Activated CD8-positive, alpha-beta memory T cell treated with anti-CD3 and anti-CD28 coated beads, Interleukin-2, amount 10 ng/mL, durations not matched to agents 7 days and 5 days (primary cell): ENCODE measurements around the gene RAX2. TPM values are rescaled to one million over a fixed set of nuclear protein-coding genes. Genes with fewer than 3 reads are reported as not detected.

ENCODE experiments used
- ATAC-seq: fragments of 150-1000 bp; cut with Tn5 transposase; one replicate; pipeline ENCODE4 v1.10.0; 2021; ENCODE audit warnings: moderate library complexity
- CTCF ChIA-PET: fragments of 350-600 bp; sonication (Branson Sonifier 250); formaldehyde crosslinking; loops from one replicate; lab custom pipeline; 2021; ENCODE audit warnings: antibody characterized with exemption; lab: Charles Lee
- DNase-seq: peaks from one replicate; pipeline ENCODE4 v3.0.0-alpha.2; 2020
- H3K27ac Mint-ChIP-seq: one replicate; pipeline ENCODE4 v1.8.0; 2021; ENCODE audit warnings: mild to moderate bottlenecking, mixed read lengths
- H3K27me3 Mint-ChIP-seq: one replicate; pipeline ENCODE4 v1.8.0; 2021; ENCODE audit warnings: mixed read lengths
- H3K36me3 Mint-ChIP-seq: one replicate; pipeline ENCODE4 v1.8.0; 2021; ENCODE audit warnings: mild to moderate bottlenecking, mixed read lengths
- H3K4me1 Mint-ChIP-seq: one replicate; pipeline ENCODE4 v1.8.0; 2021; ENCODE audit warnings: mixed read lengths
- H3K4me3 Mint-ChIP-seq: one replicate; pipeline ENCODE4 v1.8.0; 2021; ENCODE audit warnings: mild to moderate bottlenecking, moderate library complexity, mixed read lengths
- H3K9me3 Mint-ChIP-seq: one replicate; pipeline ENCODE4 v1.8.0; 2022; ENCODE audit warnings: low read depth, mixed read lengths
- total RNA-seq, 2 experiments: library from RNA; stranded (reverse); gene quantifications; one replicate each; pipeline ENCODE4 v1.2.3, GENCODE V29; 2021

Gene RAX2
- total RNA-seq, 2 experiments from 2014 or later: not detected

- Mint-ChIP-seq H3K4me3 (no peak overlapping the region), H3K27ac (no peak overlapping the region), H3K27me3 (no peaks in the 10 kb centered on the region), H3K9me3 (peaks cover 14% of the 10 kb centered on the region), H3K36me3 (peaks cover 24% of the 10 kb centered on the region), H3K4me1 (peaks cover 18% of the 10 kb centered on the region)
- DNase-seq: no peak
- CTCF ChIA-PET: interaction anchor here (0.9 to 1.5 kb wide), 4 partner anchors 9 to 40 kb away, joined by 3 to 6 read pairs (median 4); partner anchors contain the start of genes MRPL54 and RAX2
- no peak for ATAC-seq
Observed at GRCh38 chr19:3781603-3782002, 9.6 kb upstream of the RAX2 start.

- ATAC-seq (no peak), DNase-seq (no peak)
- no peaks in the 10 kb centered on the region for H3K27me3 Mint-ChIP-seq
- no peak overlapping the region for H3K27ac Mint-ChIP-seq
- H3K4me3 Mint-ChIP-seq: no peak overlapping the region
- CTCF ChIA-PET: interaction anchor here (1.0 to 2.6 kb wide), 8 partner anchors 9 to 68 kb away, joined by 3 to 7 read pairs (median 4); partner anchors contain the start of genes MRPL54 and RAX2
- H3K36me3 Mint-ChIP-seq: peaks cover 24% of the 10 kb centered on the region
- H3K9me3 Mint-ChIP-seq: peaks cover 14% of the 10 kb centered on the region
- H3K4me1 Mint-ChIP-seq: peaks cover 17% of the 10 kb centered on the region
Observed at GRCh38 chr19:3780786-3781304, 8.8 kb upstream of the RAX2 start.

DNA sequence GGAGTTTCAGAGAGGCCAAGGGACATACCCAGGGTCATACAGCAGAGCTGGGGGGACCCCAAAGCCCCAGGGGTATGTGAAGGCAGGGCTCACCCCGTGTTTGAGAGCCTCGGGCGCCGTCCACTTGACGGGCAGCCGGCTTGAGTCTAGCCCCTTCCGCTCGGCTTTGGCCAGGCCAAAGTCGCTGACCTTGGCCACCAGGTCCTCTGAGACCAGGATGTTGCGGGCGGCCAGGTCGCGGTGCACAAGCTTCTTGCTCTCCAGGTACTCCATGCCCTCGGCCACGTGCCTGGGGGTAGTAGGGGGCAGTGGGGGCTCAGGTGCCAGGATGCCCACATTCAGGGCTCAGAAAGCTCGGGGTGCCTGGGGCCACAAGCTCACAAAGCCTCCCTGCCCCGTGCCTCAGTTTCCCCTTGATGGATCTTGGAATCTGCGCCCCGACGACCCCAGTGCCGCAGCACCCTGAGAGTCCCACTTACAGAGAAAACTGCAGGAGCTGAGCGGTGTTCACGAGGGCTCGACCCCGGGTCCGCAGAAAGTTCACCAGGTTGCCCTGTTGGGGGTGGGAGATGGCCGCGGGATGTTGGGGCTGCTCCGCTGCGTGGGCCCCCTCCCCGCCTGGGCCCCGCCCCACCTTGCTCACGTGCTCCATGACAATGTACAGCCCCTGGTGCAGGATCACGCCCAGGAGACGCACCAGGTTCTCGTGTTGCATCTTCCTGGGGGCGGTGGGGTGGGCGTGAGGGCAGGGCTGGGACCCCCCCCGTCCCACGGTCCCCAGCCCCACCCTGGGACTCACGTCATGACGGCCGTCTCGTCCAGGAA, 7.1 kb upstream of the RAX2 start:
- CTCF ChIA-PET: interaction anchor here (0.8 to 2.6 kb wide), 3 partner anchors 16 to 70 kb away, joined by 3 to 7 read pairs (median 3); partner anchors contain the start of gene MRPL54
- H3K36me3 Mint-ChIP-seq: peaks cover 22% of the 10 kb centered on the region

GRCh38 chr19:3778104-3778867, 6.3 kb upstream of the RAX2 start:
- no peak for DNase-seq
- CTCF ChIA-PET: interaction anchor here (0.8 to 2.6 kb wide), 3 partner anchors 15 to 71 kb away, joined by 3 to 7 read pairs (median 3); partner anchors contain the start of gene MRPL54
- peaks cover 19% of the 10 kb centered on the region for H3K36me3 Mint-ChIP-seq
- peaks cover 14% of the 10 kb centered on the region for H3K9me3 Mint-ChIP-seq
- no peaks in the 10 kb centered on the region for H3K27me3 Mint-ChIP-seq
- H3K27ac Mint-ChIP-seq: no peak overlapping the region
- peaks cover 6% of the 10 kb centered on the region for H3K4me1 Mint-ChIP-seq
- H3K4me3 Mint-ChIP-seq: no peak overlapping the region
- no peak for ATAC-seq

More for the DNA sequence above, 7.1 kb upstream of the RAX2 start:
- no peak overlapping the region for H3K4me3 Mint-ChIP-seq
- no peak for DNase-seq
- H3K9me3 Mint-ChIP-seq: peaks cover 14% of the 10 kb centered on the region
- ATAC-seq: no peak
- H3K27ac Mint-ChIP-seq: no peak overlapping the region
- H3K27me3 Mint-ChIP-seq: no peaks in the 10 kb centered on the region
- H3K4me1 Mint-ChIP-seq: peaks cover 6% of the 10 kb centered on the region

DNA sequence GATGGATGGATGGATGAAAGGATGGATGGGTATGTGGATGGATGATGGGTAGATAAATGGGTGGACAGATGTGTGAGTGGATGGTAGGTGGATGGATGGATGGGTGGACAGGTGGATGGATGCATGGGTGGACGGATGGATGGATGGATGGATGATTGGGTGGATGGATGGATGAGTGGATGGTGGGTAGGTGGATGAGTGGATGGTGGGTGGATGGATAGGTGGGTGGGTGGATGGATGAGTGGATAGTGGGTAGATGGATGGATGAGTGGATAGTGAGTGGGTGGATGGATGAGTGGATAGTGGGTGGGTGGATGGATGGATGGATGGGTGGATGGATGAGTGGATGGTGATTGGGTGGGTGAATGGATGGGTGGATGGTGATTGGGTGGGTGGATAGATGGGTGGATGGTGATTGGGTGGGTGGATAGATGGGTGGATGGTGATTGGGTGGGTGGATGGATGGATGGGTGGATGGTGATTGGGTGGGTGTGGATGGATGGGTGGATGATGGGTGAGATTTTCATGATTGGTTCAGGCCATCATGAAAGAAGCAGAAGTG, 4.5 kb upstream of the RAX2 start:
- peaks cover 7% of the 10 kb centered on the region for H3K9me3 Mint-ChIP-seq
- H3K27ac Mint-ChIP-seq: no peak overlapping the region
- no peak for ATAC-seq
- no peak overlapping the region for H3K4me3 Mint-ChIP-seq
- H3K36me3 Mint-ChIP-seq: peaks cover 8% of the 10 kb centered on the region
- H3K27me3 Mint-ChIP-seq: no peaks in the 10 kb centered on the region
- no peak for DNase-seq
- CTCF ChIA-PET: no interaction called here
- H3K4me1 Mint-ChIP-seq: peaks cover 11% of the 10 kb centered on the region

- CTCF ChIA-PET: no interaction called here
- no peak for ATAC-seq
- Mint-ChIP-seq H3K27ac (no peak overlapping the region), H3K36me3 (peaks cover under 1% of the 10 kb centered on the region), H3K4me1 (peaks cover 6% of the 10 kb centered on the region), H3K27me3 (no peaks in the 10 kb centered on the region), H3K9me3 (peaks cover under 1% of the 10 kb centered on the region), H3K4me3 (no peak overlapping the region)
- no peak for DNase-seq
Observed at GRCh38 chr19:3775831-3776230, 3.8 kb upstream of the RAX2 start.

GRCh38 chr19:3775374-3775711, 3.3 kb upstream of the RAX2 start:
- Mint-ChIP-seq H3K27me3 (no peaks in the 10 kb centered on the region), H3K4me3 (no peak overlapping the region), H3K4me1 (peaks cover 5% of the 10 kb centered on the region), H3K36me3 (no peaks in the 10 kb centered on the region), H3K9me3 (no peaks in the 10 kb centered on the region), H3K27ac (no peak overlapping the region)
- DNase-seq (no peak), ATAC-seq (no peak)
- CTCF ChIA-PET: interaction anchor here (1.6 kb wide), 1 partner anchor 13 kb away, joined by 5 read pairs; the partner anchor contains the start of gene MRPL54

DNA sequence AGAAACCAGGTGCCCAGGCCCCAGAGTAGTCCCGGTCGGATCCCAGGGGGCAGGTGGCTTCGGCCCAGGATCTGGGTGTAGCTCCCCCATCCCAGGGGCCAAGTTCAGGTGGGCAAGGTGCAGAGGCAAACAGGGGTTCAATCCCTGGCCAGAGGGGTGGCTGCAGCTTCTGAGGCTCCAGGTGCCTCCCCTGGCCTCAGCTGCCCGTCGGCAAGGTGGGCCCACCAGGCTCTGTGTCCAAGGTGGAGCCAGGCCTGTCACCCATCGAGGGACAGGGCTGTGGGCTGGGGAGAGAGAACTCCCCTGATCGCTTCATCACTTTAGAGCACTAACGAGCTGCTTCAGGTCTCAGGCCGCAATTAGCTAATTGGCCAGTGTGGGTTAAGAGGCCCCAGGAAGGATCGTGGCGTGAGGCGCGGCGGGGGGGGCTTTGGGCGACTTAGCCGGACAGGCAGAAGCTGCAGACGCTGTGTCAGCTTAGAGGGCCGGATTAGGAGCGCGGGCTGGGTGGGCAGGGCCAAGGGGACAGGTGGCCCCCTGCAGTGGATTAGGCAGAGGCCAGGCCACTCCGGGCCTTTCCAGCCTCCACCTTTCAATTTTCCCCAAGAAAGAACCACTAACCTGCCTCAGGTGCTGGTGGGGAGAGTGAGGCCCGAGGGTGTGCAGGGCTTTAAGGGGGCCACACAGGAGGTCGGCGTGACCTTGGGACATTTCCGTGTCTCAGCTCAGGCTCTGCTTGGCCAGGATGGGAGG, 2.8 kb upstream of the RAX2 start:
- DNase-seq (no peak), ATAC-seq (no peak)
- H3K4me1 Mint-ChIP-seq: peaks cover 5% of the 10 kb centered on the region
- H3K4me3 Mint-ChIP-seq: no peak overlapping the region
- no peak overlapping the region for H3K27ac Mint-ChIP-seq
- H3K36me3 Mint-ChIP-seq: no peaks in the 10 kb centered on the region
- CTCF ChIA-PET: interaction anchor here (1.0 to 2.8 kb wide), 3 partner anchors 12 to 824 kb away, joined by 3 to 14 read pairs (median 5); partner anchors contain the start of gene MRPL54
- H3K27me3 Mint-ChIP-seq: no peaks in the 10 kb centered on the region
- H3K9me3 Mint-ChIP-seq: no peaks in the 10 kb centered on the region

GRCh38 chr19:3773814-3774515, 1.9 kb upstream of the RAX2 start:
- no peaks in the 10 kb centered on the region for H3K27me3 Mint-ChIP-seq
- DNase-seq: no peak
- no peaks in the 10 kb centered on the region for H3K9me3 Mint-ChIP-seq
- H3K4me1 Mint-ChIP-seq: peaks cover 5% of the 10 kb centered on the region
- no peak overlapping the region for H3K27ac Mint-ChIP-seq
- ATAC-seq: no peak
- no peak overlapping the region for H3K4me3 Mint-ChIP-seq
- H3K36me3 Mint-ChIP-seq: peaks cover under 1% of the 10 kb centered on the region
- CTCF ChIA-PET: interaction anchor here (1.0 to 2.8 kb wide), 4 partner anchors 11 to 824 kb away, joined by 3 to 14 read pairs (median 6); partner anchors contain the start of gene MRPL54

- H3K36me3 Mint-ChIP-seq: peaks cover 8% of the 10 kb centered on the region
- no peak overlapping the region for H3K27ac Mint-ChIP-seq
- CTCF ChIA-PET: interaction anchor here (1.2 to 2.6 kb wide), 2 partner anchors 8 to 10 kb away, joined by 3 to 8 read pairs; partner anchors contain the start of gene MRPL54
Observed at GRCh38 chr19:3771000-3771905, 775 bp downstream of the RAX2 start.

More at GRCh38 chr19:3771000-3771905, 775 bp downstream of the RAX2 start:
- ATAC-seq (no peak), DNase-seq (no peak)
- H3K4me1 Mint-ChIP-seq: peaks cover 21% of the 10 kb centered on the region
- H3K27me3 Mint-ChIP-seq: no peaks in the 10 kb centered on the region
- H3K4me3 Mint-ChIP-seq: no peak overlapping the region
- no peaks in the 10 kb centered on the region for H3K9me3 Mint-ChIP-seq
